Fibroblast of villous mesenchyme (primary cell): ENCODE measurements around the gene AXIN1. TPM values are rescaled to one million over a fixed set of nuclear protein-coding genes. Genes with fewer than 3 reads are reported as not detected.

Source experiments
- DNase-seq: peaks from one replicate; pipeline ENCODE4 v3.0.0-alpha.2; 2010; ENCODE audit warnings: low read depth
- H3K4me3 ChIP-seq: 2 replicates; pipeline ENCODE4 v1.5.1; 2011; ENCODE audit warnings: low read depth, mild to moderate bottlenecking, low read length
- CTCF ChIP-seq: IDR thresholded peaks from 2 replicates; pipeline ENCODE4 v1.5.1; 2012; ENCODE audit warnings: low read depth, mild to moderate bottlenecking, low read length; ENCODE audit not compliant: insufficient read depth
- total RNA-seq: library from RNA; depleted of rRNA; stranded (reverse); fragments of >200 nt; gene quantifications from 2 replicates; pipeline ENCODE4 v1.2.3, GENCODE V29; 2012

Gene AXIN1
- total RNA-seq, 1 donor = 16.4 TPM

GRCh38 chr16:280991-281659 is 71.4 kb downstream of the AXIN1 start:
- no peak for TF ChIP-seq CTCF
- H3K4me3 ChIP-seq = peak overlapping the region; percentile 33

GRCh38 chr16:280552-280951 is 72.0 kb downstream of the AXIN1 start, which contains the start of gene ARHGDIG:
Gene ARHGDIG, plus strand, starts transcription at chr16:280591. Its CDS starts 90 bp downstream, at chr16:280681.
- peak within 1 kb of the TSS; percentile 33 for H3K4me3 ChIP-seq
- TF ChIP-seq CTCF = no peak
- DNase-seq = no peak

More at GRCh38 chr16:280991-281659, 71.4 kb downstream of the AXIN1 start:
- no peak for DNase-seq

- no peak overlapping the region for H3K4me3 ChIP-seq
- DNase-seq = no peak
- no peak for TF ChIP-seq CTCF
Measured at GRCh38 chr16:280005-280460, 72.5 kb downstream of the AXIN1 start.

GRCh38 chr16:279531-279930 is 73.0 kb downstream of the AXIN1 start:
- TF ChIP-seq CTCF = no peak
- no peak overlapping the region for H3K4me3 ChIP-seq
- no peak for DNase-seq

GRCh38 chr16:278863-279366 is 73.6 kb downstream of the AXIN1 start:
- no peak overlapping the region for H3K4me3 ChIP-seq
- DNase-seq = peak; percentile 54
- no peak for TF ChIP-seq CTCF

GRCh38 chr16:276426-277077 is 76.0 kb downstream of the AXIN1 start:
- no peak overlapping the region for H3K4me3 ChIP-seq
- no peak for DNase-seq
- no peak for TF ChIP-seq CTCF
